BJ (cell line): ENCODE data around the gene CMC2. TPM values are rescaled to one million over a fixed set of nuclear protein-coding genes. Genes with fewer than 3 reads are reported as not detected.

ENCODE experiments used
- CTCF ChIA-PET: fragments of 350-600 bp; formaldehyde crosslinking; extraction: SDS; loops from one replicate; lab custom pipeline; 2021; ENCODE audit warnings: antibody characterized with exemption, inconsistent platforms; lab: Yijun Ruan, JAX
- POLR2A ChIA-PET: fragments of 300-600 bp; sonication (Branson Sonifier 250); formaldehyde crosslinking; extraction: SDS; loops from one replicate; lab custom pipeline; 2021; ENCODE audit warnings: antibody characterized with exemption; lab: Charles Lee
- DNase-seq: peaks from one replicate; pipeline ENCODE4 v3.0.0-alpha.2; 2011; ENCODE audit warnings: low read depth
- H3K27me3 ChIP-seq: 2 replicates; pipeline ENCODE4 v1.6.0; 2011; ENCODE audit warnings: low read length; ENCODE audit not compliant: control insufficient read depth, insufficient read depth
- H3K36me3 ChIP-seq: 2 replicates; pipeline ENCODE4 v1.5.1; 2011; ENCODE audit warnings: low read length; ENCODE audit not compliant: control insufficient read depth, insufficient read depth
- H3K4me3 ChIP-seq: 2 replicates; pipeline ENCODE4 v1.5.1; 2011; ENCODE audit warnings: low read depth, mild to moderate bottlenecking, control low read depth, low read length
- polyA plus RNA-seq: library from polyadenylated mRNA; depleted of rRNA; stranded (reverse); fragments of >200 nt; gene quantifications from 2 replicates; pipeline ENCODE4 v1.2.3, GENCODE V29; 2011
- TF ChIP-seq, protein P1 (sequence below): IDR thresholded peaks from 2 replicates; pipeline ENCODE4 v1.5.1; 2011; ENCODE audit warnings: low read depth, mild to moderate bottlenecking, control low read depth, inconsistent platforms, low read length, moderate library complexity; ENCODE audit not compliant: insufficient read depth

The CMC2 gene
- polyA plus RNA-seq, 1 experiment, result 56.4 TPM

DNA sequence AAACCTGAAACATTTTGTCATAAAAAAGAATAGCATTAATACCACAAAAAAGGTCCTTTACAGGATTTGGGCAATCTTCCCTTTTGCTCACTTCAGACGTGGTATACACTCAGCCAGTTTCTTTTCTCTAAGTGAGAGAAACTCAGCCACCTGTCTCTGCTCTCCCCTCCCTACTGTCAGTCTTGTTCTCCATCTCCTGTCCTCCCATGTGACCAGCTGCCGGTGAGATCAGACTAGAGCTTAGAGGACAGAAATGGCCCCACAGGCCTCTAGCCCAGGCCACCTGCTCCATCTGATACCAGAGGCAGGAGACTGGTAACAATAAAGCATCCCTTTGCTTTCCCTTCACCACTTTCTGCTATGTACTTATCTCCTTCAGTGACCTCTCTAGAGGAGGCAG is 34.9 kb downstream of the CMC2 start:
- ChIA-PET POLR2A (no interaction called here), CTCF (interaction anchor here (1.4 kb wide), 1 partner anchor 48 kb away, joined by 3 read pairs; no protein-coding TSS in a partner anchor)
- Histone ChIP-seq H3K27me3 (no peaks in the 10 kb centered on the region), H3K36me3 (no peaks in the 10 kb centered on the region), H3K4me3 (no peak overlapping the region)
- no peak for DNase-seq
- TF ChIP-seq, protein P1, sequence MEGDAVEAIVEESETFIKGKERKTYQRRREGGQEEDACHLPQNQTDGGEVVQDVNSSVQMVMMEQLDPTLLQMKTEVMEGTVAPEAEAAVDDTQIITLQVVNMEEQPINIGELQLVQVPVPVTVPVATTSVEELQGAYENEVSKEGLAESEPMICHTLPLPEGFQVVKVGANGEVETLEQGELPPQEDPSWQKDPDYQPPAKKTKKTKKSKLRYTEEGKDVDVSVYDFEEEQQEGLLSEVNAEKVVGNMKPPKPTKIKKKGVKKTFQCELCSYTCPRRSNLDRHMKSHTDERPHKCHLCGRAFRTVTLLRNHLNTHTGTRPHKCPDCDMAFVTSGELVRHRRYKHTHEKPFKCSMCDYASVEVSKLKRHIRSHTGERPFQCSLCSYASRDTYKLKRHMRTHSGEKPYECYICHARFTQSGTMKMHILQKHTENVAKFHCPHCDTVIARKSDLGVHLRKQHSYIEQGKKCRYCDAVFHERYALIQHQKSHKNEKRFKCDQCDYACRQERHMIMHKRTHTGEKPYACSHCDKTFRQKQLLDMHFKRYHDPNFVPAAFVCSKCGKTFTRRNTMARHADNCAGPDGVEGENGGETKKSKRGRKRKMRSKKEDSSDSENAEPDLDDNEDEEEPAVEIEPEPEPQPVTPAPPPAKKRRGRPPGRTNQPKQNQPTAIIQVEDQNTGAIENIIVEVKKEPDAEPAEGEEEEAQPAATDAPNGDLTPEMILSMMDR, result no peak

DNA sequence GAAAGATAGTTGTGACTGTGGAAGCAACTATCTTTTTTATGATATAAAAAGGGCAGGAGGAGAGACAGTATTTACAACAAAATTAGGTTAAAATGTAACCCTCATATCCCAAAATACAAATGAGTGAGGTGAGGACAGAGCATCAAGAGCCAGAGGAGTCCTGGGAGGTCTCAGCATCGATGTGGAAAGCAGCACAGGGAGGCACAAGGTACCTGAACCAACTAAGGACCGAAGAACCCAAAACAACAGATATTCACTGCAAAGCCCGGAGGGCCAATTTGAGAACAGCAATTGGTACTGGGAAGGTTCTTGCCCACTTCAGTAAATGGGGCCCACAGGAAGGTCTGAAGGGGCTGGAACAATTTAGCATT is 37.6 kb downstream of the CMC2 start:
- POLR2A ChIA-PET, result no interaction called here
- TF ChIP-seq, protein P1, result no peak
- Histone ChIP-seq H3K36me3 (no peaks in the 10 kb centered on the region), H3K27me3 (no peaks in the 10 kb centered on the region), H3K4me3 (no peak overlapping the region)
- CTCF ChIA-PET, result interaction anchor here (1.7 kb wide), 1 partner anchor 20 kb away, joined by 6 read pairs; no protein-coding TSS in a partner anchor
- no peak for DNase-seq

DNA sequence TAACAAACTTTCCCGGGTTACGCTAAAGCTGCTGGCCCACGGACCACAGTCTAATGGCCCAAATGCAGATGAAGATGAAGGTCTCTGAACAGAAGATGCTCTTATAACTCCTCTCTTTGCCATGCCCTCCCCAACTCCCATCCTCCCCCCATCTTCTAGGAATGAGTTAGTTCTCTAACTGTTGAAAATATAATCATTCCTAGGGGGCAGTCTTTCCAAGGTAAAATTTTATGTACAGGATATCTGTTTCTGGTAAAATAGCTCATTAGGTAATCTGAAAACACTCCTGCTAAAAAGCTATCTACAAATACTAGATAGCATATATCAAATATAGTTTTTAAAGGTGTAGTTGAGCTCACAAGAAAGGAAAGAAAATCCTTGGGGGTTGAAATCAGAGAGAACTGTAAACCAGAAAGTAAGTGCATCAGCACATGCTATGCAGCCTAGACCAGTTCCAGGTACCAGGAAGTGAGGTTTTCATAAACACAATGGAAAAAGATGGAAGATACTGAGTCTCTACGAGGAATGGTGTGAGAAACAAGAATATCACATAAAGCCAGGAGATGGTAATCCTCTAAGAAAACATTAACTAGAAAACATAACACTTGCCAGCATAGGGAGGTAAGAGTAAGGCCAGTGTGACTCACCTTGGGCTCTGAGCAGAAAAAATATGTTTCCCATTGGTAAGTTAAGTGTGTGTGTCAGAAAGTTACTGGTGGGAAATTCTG is 38.1 kb downstream of the CMC2 start:
- DNase-seq, result no peak
- Histone ChIP-seq H3K27me3 (no peaks in the 10 kb centered on the region), H3K36me3 (no peaks in the 10 kb centered on the region), H3K4me3 (no peak overlapping the region)
- TF ChIP-seq, protein P1, result no peak
- ChIA-PET POLR2A (no interaction called here), CTCF (interaction anchor here (0.6 to 1.9 kb wide), 5 partner anchors 11 to 174 kb away, joined by 3 to 6 read pairs (median 3); no protein-coding TSS in a partner anchor)

DNA sequence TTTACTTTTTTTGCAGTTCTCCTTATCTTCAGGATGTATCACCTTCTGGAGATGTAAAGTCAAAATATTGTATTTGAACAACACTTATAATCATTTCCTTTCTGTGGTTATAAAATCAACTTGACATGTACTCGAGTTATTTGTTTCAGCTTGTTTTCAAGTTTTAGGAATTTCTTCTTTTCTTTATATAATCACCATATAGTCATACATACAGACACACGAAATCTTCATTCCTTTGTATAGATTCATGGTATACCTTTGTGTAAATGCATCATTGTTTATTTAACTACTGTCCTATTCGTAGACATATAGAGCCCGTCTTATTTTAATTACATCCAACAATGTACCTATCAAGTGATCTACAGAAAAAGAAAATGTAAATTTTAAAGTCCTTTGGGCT is 40.1 kb downstream of the CMC2 start:
- Histone ChIP-seq H3K27me3 (no peaks in the 10 kb centered on the region), H3K4me3 (no peak overlapping the region), H3K36me3 (no peaks in the 10 kb centered on the region)
- DNase-seq, result no peak
- ChIA-PET CTCF (interaction anchor here (1.4 to 1.9 kb wide), 2 partner anchors 8 to 12 kb away, joined by 4 to 5 read pairs; no protein-coding TSS in a partner anchor), POLR2A (no interaction called here)
- TF ChIP-seq, protein P1, result no peak

DNA sequence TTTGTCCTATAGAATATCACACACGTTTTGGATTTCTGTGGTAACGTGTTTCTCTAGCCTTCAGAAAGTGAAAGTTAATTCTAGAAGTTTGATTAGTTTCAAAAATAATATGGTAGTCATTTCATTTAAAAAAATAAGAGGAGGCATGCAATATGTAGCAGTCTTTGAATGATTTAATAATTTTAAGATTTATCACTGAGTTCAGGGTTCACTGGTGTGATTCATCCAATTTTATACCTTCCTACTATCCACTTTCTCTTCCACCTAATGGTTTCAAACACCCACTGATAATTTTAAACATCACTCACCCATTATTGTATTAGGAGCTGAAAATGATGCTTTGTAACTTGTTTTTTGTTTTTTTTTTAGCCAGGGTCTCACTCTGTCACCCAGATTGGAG is 42.3 kb downstream of the CMC2 start:
- ChIA-PET POLR2A (interaction anchor here (0.6 kb wide), 1 partner anchor 243 kb away, joined by 3 read pairs; no protein-coding TSS in a partner anchor), CTCF (interaction anchor here (0.9 kb wide), 1 partner anchor 11 kb away, joined by 3 read pairs; no protein-coding TSS in a partner anchor)
- Histone ChIP-seq H3K4me3 (no peak overlapping the region), H3K36me3 (no peaks in the 10 kb centered on the region), H3K27me3 (no peaks in the 10 kb centered on the region)
- TF ChIP-seq, protein P1, result no peak
- no peak for DNase-seq
